Measurements from ENCODE around the gene ZBTB1.
A peak's percentile ranks its signal among the peaks of the same experiment; 100 is the strongest.

The ZBTB1 gene, protein sequence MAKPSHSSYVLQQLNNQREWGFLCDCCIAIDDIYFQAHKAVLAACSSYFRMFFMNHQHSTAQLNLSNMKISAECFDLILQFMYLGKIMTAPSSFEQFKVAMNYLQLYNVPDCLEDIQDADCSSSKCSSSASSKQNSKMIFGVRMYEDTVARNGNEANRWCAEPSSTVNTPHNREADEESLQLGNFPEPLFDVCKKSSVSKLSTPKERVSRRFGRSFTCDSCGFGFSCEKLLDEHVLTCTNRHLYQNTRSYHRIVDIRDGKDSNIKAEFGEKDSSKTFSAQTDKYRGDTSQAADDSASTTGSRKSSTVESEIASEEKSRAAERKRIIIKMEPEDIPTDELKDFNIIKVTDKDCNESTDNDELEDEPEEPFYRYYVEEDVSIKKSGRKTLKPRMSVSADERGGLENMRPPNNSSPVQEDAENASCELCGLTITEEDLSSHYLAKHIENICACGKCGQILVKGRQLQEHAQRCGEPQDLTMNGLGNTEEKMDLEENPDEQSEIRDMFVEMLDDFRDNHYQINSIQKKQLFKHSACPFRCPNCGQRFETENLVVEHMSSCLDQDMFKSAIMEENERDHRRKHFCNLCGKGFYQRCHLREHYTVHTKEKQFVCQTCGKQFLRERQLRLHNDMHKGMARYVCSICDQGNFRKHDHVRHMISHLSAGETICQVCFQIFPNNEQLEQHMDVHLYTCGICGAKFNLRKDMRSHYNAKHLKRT

GRCh38 chr14:64504310-64504896 is at the start of gene ZBTB1:
Gene ZBTB1, plus strand, starts transcription at chr14:64504770. Its CDS starts 16,735 bp downstream, at chr14:64521505.
- peak; percentile 68 for DNase-seq (ENCODE audit: low read depth)

DNA sequence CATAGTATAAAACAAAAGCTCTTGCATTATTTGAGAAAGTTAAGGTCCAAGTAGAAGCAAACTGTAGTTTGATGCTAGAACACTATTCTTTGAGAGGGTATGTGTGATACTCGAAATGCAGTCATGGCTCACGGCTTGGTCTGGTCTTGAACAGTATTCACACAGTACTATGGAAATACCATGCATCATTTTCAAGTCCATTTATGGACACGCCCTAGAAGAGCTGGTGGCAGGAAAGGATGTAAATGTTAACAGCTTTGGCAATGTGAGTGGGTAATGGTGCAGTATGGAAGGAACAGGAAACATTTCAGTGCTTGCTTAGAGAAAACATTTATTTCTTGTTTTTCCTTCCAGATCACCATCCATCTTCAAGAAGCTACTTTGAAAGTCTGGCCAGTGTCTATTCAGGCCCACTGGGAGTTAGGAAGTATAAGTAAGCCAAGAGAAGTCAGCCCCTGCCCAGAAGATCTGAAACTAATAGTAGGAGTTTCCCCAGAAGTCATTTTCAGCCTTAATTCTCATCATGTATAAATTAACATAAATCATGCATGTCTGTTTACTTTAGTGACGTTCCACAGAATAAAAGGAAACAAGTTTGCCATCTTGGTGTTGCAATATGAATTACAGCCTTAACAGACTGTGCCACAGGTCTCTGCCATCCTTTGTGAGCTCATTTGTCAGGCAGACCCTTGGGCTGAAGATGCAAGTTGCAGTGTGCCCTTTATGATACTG is 45.0 kb upstream of the ZBTB1 start:
- DNase-seq (ENCODE audit: low read depth) = no peak

DNA sequence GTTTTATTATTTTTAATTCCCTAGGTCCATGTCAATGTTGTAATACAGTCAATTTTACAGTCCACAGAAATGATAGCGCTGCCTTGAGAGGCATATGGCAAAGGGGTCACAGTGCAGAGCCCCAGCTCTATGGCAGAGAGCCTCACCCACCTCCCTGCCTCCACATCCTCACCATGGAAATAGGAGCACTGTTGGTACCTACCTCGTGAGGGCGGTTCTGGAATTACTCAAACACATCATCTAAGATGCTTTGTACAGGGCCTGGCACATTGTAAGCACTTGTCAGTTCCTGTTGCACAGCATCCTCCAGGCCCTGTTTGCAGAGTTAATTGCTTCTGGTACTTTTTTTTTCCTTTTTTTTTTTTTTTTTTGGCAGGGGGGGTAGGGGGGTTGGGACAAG is 43.3 kb upstream of the ZBTB1 start:
- no peak for DNase-seq (ENCODE audit: low read depth)

GRCh38 chr14:64463195-64463594 is 41.4 kb upstream of the ZBTB1 start:
- no peak for DNase-seq (ENCODE audit: low read depth)

DNA sequence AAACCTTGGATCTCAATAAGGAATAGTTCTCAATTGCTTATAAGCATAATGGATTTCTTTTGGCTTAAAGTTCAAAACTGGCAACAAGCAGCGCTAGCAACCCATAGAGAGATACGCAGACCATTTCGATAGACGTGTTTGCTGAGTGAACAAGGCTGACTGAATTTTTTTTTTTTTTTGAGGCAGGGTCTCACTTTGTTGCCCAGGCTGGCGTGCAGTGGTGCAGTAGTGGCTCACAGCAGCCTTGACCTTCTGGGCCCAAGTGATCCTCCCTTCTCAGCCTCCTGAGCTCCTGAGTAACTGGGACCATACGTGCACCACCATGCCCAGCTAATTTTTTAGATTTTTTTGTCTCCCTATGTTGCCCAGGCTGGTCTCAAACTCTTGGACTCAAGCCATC is 40.7 kb upstream of the ZBTB1 start:
- no peak for DNase-seq (ENCODE audit: low read depth)

- DNase-seq (ENCODE audit: low read depth) = no peak
These were observed 39.9 kb upstream of the ZBTB1 start for GRCh38 chr14:64464651-64465050.

DNA sequence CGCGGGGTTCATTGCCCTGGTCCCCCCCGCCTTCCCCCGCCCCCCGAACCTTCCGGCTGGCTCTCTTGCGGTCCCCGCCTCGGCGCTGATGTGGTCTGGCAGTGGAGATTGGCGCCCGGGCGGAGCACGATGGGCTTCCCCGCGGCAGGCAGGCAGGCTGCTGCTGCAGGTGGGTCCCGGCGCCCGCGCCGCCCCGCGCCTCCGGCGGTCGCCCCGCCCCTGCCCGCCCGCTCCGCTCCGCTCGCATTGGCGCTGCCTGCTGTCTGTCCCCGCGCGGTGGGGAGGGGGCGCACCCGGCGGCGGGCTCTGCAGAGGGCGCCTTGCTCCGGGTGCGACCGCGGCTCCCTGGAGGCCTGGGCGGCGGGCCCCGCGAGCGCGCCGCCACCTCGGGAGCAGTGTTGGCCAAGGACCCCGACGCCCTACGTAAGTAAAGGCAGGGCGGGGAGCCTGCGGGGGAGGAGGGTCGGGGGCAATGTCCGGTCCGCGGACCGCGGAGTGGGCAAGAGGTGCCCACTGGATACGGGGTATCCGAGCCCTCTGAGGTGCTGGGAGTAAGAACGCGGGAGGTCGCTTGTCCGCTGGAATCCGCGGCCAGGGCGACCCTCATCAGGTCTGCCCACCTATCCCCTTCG is 39.3 kb upstream of the ZBTB1 start, which contains the start of gene AKAP5:
Gene AKAP5 (plus strand): TSS at position 309 of the 632 bp plus-strand sequence. CDS start 2,896 bp downstream, outside the sequence.
- no peak for DNase-seq (ENCODE audit: low read depth)

DNA sequence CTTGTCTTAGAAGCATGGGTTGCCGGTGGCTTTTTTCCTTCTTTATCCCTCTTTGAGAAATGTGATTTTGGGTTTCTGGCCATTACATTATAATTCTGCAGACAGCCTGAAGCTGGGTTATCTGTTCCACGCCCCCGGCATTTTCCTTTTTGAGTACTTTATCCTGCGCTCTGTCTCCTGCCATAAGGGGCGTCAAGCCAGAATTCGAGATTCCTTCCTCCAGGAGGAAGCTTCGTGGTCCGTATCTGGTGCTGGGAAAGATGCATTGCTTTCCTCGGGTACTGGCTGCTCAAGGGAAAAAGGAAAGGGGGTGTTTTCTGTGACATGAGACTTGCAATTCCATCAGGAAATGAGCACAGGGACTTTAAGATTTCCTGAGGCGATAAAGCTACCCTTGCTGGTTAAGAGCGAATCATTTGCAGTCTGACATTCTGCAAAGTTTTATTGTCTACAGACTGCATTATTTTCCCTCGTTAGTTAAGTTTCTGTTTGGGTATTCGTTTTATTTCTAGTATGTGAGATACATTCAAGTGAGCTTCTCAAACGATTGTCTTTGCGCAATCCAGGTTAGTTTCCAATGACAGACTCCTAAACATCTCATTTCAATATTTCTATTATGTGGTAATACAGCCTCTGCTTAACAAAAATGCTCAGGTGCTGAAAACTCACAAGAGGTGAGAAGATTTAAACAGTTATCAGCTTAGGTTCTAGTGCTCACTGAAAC is 38.6 kb upstream of the ZBTB1 start:
- peak; percentile 20 for DNase-seq (ENCODE audit: low read depth)

DNA sequence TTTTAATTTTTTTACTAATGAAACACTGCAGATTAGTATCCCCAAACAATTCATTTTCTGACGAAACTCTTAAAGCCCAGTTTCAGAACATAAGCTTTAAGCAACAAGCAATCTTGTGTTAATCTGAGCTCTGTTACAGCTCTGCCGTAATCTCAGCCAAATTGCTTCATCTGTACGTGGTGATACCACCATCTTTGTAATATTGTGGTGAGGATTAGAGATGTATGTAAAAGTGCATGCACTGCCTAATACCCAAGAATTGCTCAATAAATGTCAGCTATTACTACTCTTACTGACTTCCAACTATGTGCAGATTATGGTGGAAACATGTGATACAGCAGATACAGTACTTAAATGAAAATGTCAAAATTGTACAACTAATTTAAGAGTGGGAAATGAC is 37.5 kb upstream of the ZBTB1 start:
- no peak for DNase-seq (ENCODE audit: low read depth)

GRCh38 chr14:64467566-64467965 is 37.0 kb upstream of the ZBTB1 start:
- DNase-seq (ENCODE audit: low read depth) = no peak

GRCh38 chr14:64468451-64468850 is 36.1 kb upstream of the ZBTB1 start:
- no peak for DNase-seq (ENCODE audit: low read depth)

- no peak for DNase-seq (ENCODE audit: low read depth)
These were observed 30.5 kb upstream of the ZBTB1 start for GRCh38 chr14:64474041-64474440.

DNA sequence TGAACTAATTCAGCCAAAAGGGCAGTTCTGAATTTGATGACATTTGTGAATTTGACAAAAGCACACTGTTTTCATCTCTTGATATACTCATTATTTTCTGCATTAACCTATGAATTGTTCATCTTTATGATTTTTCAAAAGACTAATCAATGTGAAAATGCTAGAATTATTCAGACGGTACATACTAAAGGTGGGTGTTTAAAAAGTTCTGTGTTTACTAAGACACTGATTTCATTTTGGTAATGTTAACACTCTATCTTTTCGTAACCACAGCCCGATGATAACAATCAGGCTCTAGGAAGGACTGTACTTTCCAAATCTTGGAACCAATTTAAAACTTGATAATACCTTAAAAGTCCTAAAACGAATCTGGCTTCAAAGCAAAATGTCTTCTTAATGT is 29.9 kb upstream of the ZBTB1 start:
- no peak for DNase-seq (ENCODE audit: low read depth)

GRCh38 chr14:64475585-64476273 is 28.8 kb upstream of the ZBTB1 start:
- DNase-seq (ENCODE audit: low read depth) = no peak

- DNase-seq (ENCODE audit: low read depth) = no peak
These were observed 28.1 kb upstream of the ZBTB1 start for GRCh38 chr14:64476438-64476837.

DNA sequence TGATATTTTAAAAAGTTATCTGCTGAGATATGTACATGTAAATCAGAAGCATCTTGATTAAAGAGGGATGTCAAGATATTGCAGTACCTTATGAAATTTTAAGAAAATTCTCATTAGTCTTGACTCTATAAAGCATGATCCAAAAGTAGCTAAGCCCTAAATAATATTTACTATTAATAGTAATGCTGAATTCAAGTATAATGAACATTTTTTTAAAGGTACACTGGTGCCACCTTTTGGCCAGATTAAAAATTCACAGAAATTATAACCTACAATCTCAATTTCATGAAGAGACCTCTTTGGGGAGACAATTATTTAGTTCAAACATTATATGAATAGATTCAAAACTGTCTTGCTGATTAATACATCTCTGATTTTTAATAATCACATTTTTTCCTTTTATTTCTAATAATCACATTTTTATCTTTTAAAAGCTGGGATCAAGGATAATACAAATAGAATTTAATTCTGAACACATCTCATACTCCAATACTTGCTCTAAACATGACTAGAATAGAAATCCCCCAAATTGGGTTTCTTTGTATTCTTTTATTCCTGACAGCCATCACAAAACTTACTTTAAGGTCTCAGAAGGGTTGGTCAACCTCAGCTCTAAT is 25.8 kb upstream of the ZBTB1 start:
- no peak for DNase-seq (ENCODE audit: low read depth)

GRCh38 chr14:64488590-64489099 is 15.9 kb upstream of the ZBTB1 start:
- no peak for DNase-seq (ENCODE audit: low read depth)

GRCh38 chr14:64491637-64492036 is 12.9 kb upstream of the ZBTB1 start:
- no peak for DNase-seq (ENCODE audit: low read depth)

GRCh38 chr14:64493455-64493854 is 11.1 kb upstream of the ZBTB1 start:
- DNase-seq (ENCODE audit: low read depth) = no peak

DNA sequence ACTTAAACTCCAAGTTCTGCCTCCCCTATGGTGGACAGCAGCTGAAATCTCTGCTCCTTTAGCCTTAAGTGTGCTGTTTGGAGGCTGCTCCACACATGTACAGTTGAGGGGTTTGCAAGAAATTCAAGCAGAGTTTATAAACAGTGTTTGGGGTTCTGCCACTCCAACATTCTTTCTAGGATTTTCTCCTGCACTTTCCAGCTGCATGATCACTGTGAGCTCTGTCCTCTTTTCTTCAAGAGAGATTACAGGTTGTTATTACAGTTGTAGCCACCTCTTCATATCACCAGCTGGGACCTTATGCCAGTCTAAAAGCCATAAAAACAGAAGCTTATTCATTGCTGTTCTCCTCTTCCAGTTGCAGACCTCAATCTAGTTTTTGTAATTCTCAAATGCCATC is 9.3 kb upstream of the ZBTB1 start:
- no peak for DNase-seq (ENCODE audit: low read depth)

All from GM04504 (cell line).